ENCODE data around the gene CAMK4.
"Not testable (repeated sequence)": the region's sequence is repeated elsewhere in the genome, so short reads cannot be mapped to it uniquely, and the experiment has no call there.

Gene CAMK4

GRCh38 chr5:111387361-111387760 lies 163.2 kb downstream of the CAMK4 start:
- ATAC-seq = no peak
- no peaks in the 10 kb centered on the region for H3K9me3 Mint-ChIP-seq
- H3K27me3 Mint-ChIP-seq = no peaks in the 10 kb centered on the region
- H3K36me3 Mint-ChIP-seq = no peaks in the 10 kb centered on the region
- H3K27ac Mint-ChIP-seq = no peak overlapping the region
- H3K4me1 Mint-ChIP-seq = no peaks in the 10 kb centered on the region
- H3K4me3 Mint-ChIP-seq = no peak overlapping the region

GRCh38 chr5:111389390-111390082 lies 165.4 kb downstream of the CAMK4 start:
- no peak overlapping the region for H3K27ac Mint-ChIP-seq
- H3K36me3 Mint-ChIP-seq = no peaks in the 10 kb centered on the region
- no peak overlapping the region for H3K4me3 Mint-ChIP-seq
- no peak for ATAC-seq
- H3K9me3 Mint-ChIP-seq = no peaks in the 10 kb centered on the region
- no peaks in the 10 kb centered on the region for H3K27me3 Mint-ChIP-seq
- H3K4me1 Mint-ChIP-seq = no peaks in the 10 kb centered on the region

GRCh38 chr5:111392181-111392580 lies 168.0 kb downstream of the CAMK4 start:
- Mint-ChIP-seq H3K36me3 (no peaks in the 10 kb centered on the region), H3K9me3 (no peaks in the 10 kb centered on the region), H3K4me1 (no peaks in the 10 kb centered on the region), H3K4me3 (no peak overlapping the region), H3K27me3 (no peaks in the 10 kb centered on the region), H3K27ac (no peak overlapping the region)
- ATAC-seq = no peak

- Mint-ChIP-seq H3K27ac (no peak overlapping the region), H3K4me1 (no peaks in the 10 kb centered on the region), H3K4me3 (no peak overlapping the region), H3K36me3 (no peaks in the 10 kb centered on the region), H3K27me3 (no peaks in the 10 kb centered on the region), H3K9me3 (no peaks in the 10 kb centered on the region)
- no peak for ATAC-seq
These were observed 170.4 kb downstream of the CAMK4 start for GRCh38 chr5:111394586-111394985.

- ATAC-seq = no peak
- H3K9me3 Mint-ChIP-seq = no peaks in the 10 kb centered on the region
- peaks cover 9% of the 10 kb centered on the region for H3K27me3 Mint-ChIP-seq
- no peak overlapping the region for H3K27ac Mint-ChIP-seq
- H3K4me3 Mint-ChIP-seq = no peak overlapping the region
- no peaks in the 10 kb centered on the region for H3K4me1 Mint-ChIP-seq
- H3K36me3 Mint-ChIP-seq = no peaks in the 10 kb centered on the region
These were observed 173.8 kb downstream of the CAMK4 start for GRCh38 chr5:111398013-111398412.

GRCh38 chr5:111399113-111399512 lies 174.9 kb downstream of the CAMK4 start:
- Mint-ChIP-seq H3K4me3 (no peak overlapping the region), H3K27ac (no peak overlapping the region), H3K27me3 (peaks cover 9% of the 10 kb centered on the region), H3K36me3 (no peaks in the 10 kb centered on the region), H3K4me1 (no peaks in the 10 kb centered on the region), H3K9me3 (no peaks in the 10 kb centered on the region)
- no peak for ATAC-seq

GRCh38 chr5:111401906-111402305 lies 177.7 kb downstream of the CAMK4 start:
- Mint-ChIP-seq H3K27ac (no peak overlapping the region), H3K36me3 (no peaks in the 10 kb centered on the region), H3K4me1 (no peaks in the 10 kb centered on the region), H3K9me3 (peaks cover 2% of the 10 kb centered on the region), H3K27me3 (peaks cover 9% of the 10 kb centered on the region), H3K4me3 (no peak overlapping the region)
- no peak for ATAC-seq

- Mint-ChIP-seq H3K4me1 (no peaks in the 10 kb centered on the region), H3K27me3 (peaks cover 9% of the 10 kb centered on the region), H3K27ac (no peak overlapping the region), H3K36me3 (no peaks in the 10 kb centered on the region), H3K4me3 (no peak overlapping the region), H3K9me3 (peaks cover 7% of the 10 kb centered on the region)
- ATAC-seq = no peak
These were observed 180.1 kb downstream of the CAMK4 start for GRCh38 chr5:111404270-111404769.

- Mint-ChIP-seq H3K4me3 (no peak overlapping the region), H3K27me3 (no peaks in the 10 kb centered on the region), H3K9me3 (peaks cover 14% of the 10 kb centered on the region), H3K4me1 (no peaks in the 10 kb centered on the region), H3K36me3 (no peaks in the 10 kb centered on the region), H3K27ac (no peak overlapping the region)
- ATAC-seq = no peak
These were observed 183.4 kb downstream of the CAMK4 start for GRCh38 chr5:111407562-111407961.

GRCh38 chr5:111408817-111409216 lies 184.6 kb downstream of the CAMK4 start:
- H3K36me3 Mint-ChIP-seq = no peaks in the 10 kb centered on the region
- no peaks in the 10 kb centered on the region for H3K27me3 Mint-ChIP-seq
- peaks cover 14% of the 10 kb centered on the region for H3K9me3 Mint-ChIP-seq
- H3K4me1 Mint-ChIP-seq = no peaks in the 10 kb centered on the region
- H3K4me3 Mint-ChIP-seq = no peak overlapping the region
- H3K27ac Mint-ChIP-seq = no peak overlapping the region
- no peak for ATAC-seq

GRCh38 chr5:111409266-111409665 lies 185.1 kb downstream of the CAMK4 start:
- H3K4me3 Mint-ChIP-seq, H3K27ac Mint-ChIP-seq, H3K27me3 Mint-ChIP-seq, ATAC-seq, H3K4me1 Mint-ChIP-seq, H3K36me3 Mint-ChIP-seq: not testable (repeated sequence)
- peaks cover 14% of the 10 kb centered on the region for H3K9me3 Mint-ChIP-seq

- not testable (repeated sequence) for H3K4me3 Mint-ChIP-seq, H3K27me3 Mint-ChIP-seq, H3K36me3 Mint-ChIP-seq, ATAC-seq, H3K4me1 Mint-ChIP-seq, H3K27ac Mint-ChIP-seq
- peaks cover 14% of the 10 kb centered on the region for H3K9me3 Mint-ChIP-seq
These were observed 185.9 kb downstream of the CAMK4 start for GRCh38 chr5:111410067-111410466.

GRCh38 chr5:111411301-111411700 lies 187.1 kb downstream of the CAMK4 start:
- Mint-ChIP-seq H3K4me3 (no peak overlapping the region), H3K27me3 (no peaks in the 10 kb centered on the region), H3K9me3 (peaks cover 11% of the 10 kb centered on the region), H3K36me3 (no peaks in the 10 kb centered on the region), H3K4me1 (no peaks in the 10 kb centered on the region), H3K27ac (no peak overlapping the region)
- no peak for ATAC-seq

- Mint-ChIP-seq H3K9me3 (peaks cover 11% of the 10 kb centered on the region), H3K27me3 (no peaks in the 10 kb centered on the region), H3K4me1 (no peaks in the 10 kb centered on the region), H3K27ac (no peak overlapping the region), H3K4me3 (no peak overlapping the region), H3K36me3 (no peaks in the 10 kb centered on the region)
- ATAC-seq = no peak
These were observed 188.4 kb downstream of the CAMK4 start for GRCh38 chr5:111412593-111412992.

GRCh38 chr5:111415053-111415452 lies 190.9 kb downstream of the CAMK4 start:
- Mint-ChIP-seq H3K27me3 (no peaks in the 10 kb centered on the region), H3K27ac (no peak overlapping the region), H3K9me3 (peaks cover 6% of the 10 kb centered on the region), H3K36me3 (no peaks in the 10 kb centered on the region), H3K4me3 (no peak overlapping the region), H3K4me1 (no peaks in the 10 kb centered on the region)
- ATAC-seq = no peak

- H3K27ac Mint-ChIP-seq = no peak overlapping the region
These were observed 198.1 kb downstream of the CAMK4 start for GRCh38 chr5:111422245-111422644.

More at GRCh38 chr5:111422245-111422644, 198.1 kb downstream of the CAMK4 start:
- no peaks in the 10 kb centered on the region for H3K36me3 Mint-ChIP-seq
- ATAC-seq = no peak
- peaks cover under 1% of the 10 kb centered on the region for H3K27me3 Mint-ChIP-seq
- H3K4me3 Mint-ChIP-seq = no peak overlapping the region
- peaks cover 4% of the 10 kb centered on the region for H3K9me3 Mint-ChIP-seq
- no peaks in the 10 kb centered on the region for H3K4me1 Mint-ChIP-seq
